NCI-H226 (cell line): ENCODE measurements around the gene CALHM2.

Experiments used
- DNase-seq: peaks from one replicate; pipeline ENCODE4 v3.0.0-alpha.2; 2015

CALHM2 gene

DNA sequence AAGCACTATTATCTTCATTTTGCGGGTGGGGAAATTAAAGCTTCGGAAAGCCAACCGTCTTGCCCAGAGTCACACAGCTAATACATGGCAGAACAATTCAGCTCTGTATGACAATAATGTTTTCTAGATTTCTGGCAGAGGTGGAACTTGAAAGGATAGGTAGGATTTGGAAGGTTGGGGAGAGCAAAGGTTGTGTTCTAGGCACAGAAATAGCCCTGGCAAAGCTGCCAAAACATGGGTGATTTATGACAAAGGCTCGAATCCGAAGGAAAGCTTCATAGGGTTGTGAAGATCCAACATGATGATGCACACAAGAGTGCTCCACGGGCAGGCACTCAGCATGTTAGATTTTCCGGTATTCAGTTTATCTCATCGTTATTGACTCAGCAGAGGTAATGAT lies 36.6 kb downstream of the CALHM2 start:
- DNase-seq = no peak

GRCh38 chr10:103413564-103413963 lies 38.6 kb downstream of the CALHM2 start:
- no peak for DNase-seq

GRCh38 chr10:103397191-103397825 lies 54.9 kb downstream of the CALHM2 start:
- no peak for DNase-seq

GRCh38 chr10:103396789-103397087 lies 55.4 kb downstream of the CALHM2 start:
- no peak for DNase-seq
